GM12878 (cell line): ENCODE results near the gene SPA17. TPM values are rescaled to one million over a fixed set of nuclear protein-coding genes. Genes with fewer than 3 reads are reported as not detected.

Experiments
- ATAC-seq: fragments of 200-7000 bp; cut with Tn5 transposase; 3 replicates; pipeline ENCODE4 v1.9.1; 2020; ENCODE audit warnings: mild to moderate bottlenecking, moderate library complexity
- BruUV-seq: library from RNA; stranded (reverse); fragments of 400-500 nt; replicated peaks from 2 replicates; lab custom pipeline; 2021; lab: Mats Ljungman, UMichigan
- CTCF ChIA-PET: fragments of 300-600 bp; sonication (Branson Sonifier 250); formaldehyde crosslinking; extraction: SDS; loops from one replicate; lab custom pipeline; 2021; ENCODE audit warnings: inconsistent platforms; lab: Yijun Ruan, JAX
- POLR2A ChIA-PET: fragments of 350-600 bp; formaldehyde crosslinking; extraction: SDS; loops from one replicate; lab custom pipeline; 2021; ENCODE audit warnings: inconsistent platforms; lab: Charles Lee
- RAD21 ChIA-PET: fragments of 300-600 bp; sonication (Branson Sonifier 250); formaldehyde crosslinking; loops from one replicate; lab custom pipeline; 2023; ENCODE audit warnings: antibody characterized with exemption; ENCODE audit not compliant: unreplicated experiment; lab: Charles Lee
- SMC1A ChIA-PET: fragments of 300-600 bp; sonication (Branson Sonifier 250); formaldehyde crosslinking; loops from one replicate; lab custom pipeline; 2023; ENCODE audit not compliant: unreplicated experiment, uncharacterized antibody; lab: Charles Lee
- DNase-seq: peaks from one replicate; pipeline ENCODE4 v3.0.0-alpha.2; 2011; ENCODE audit warnings: low read depth, low spot score
- FAIRE-seq: peaks from 3 replicates; lab custom pipeline; 2011; peaks lifted over from hg19 to GRCh38; lab: Jason Lieb, UNC
- H2AFZ ChIP-seq: 2 replicates; pipeline ENCODE4 v1.6.0; 2011; ENCODE audit warnings: low read depth, low read length, control low read depth; ENCODE audit not compliant: control insufficient read depth
- H3K27ac ChIP-seq: 2 replicates; pipeline ENCODE4 v1.5.1; 2011; ENCODE audit warnings: control low read depth; ENCODE audit not compliant: control insufficient read depth, insufficient read depth
- H3K27me3 ChIP-seq, 2 experiments: replicated peaks in 1 of 2; 2 replicates each; pipeline versions ENCODE4 v1.6.0 to v1.6.1; 2011; ENCODE audit warnings: low read length in 1 of 2; ENCODE audit not compliant: control insufficient read depth in 2 of 2, insufficient read depth in 2 of 2
- H3K36me3 ChIP-seq, 2 experiments: 2 replicates each; pipeline ENCODE4 v1.5.1; 2011; ENCODE audit warnings: low read length in 1 of 2; ENCODE audit not compliant: control insufficient read depth in 2 of 2, insufficient read depth in 2 of 2
- H3K4me1 ChIP-seq: 2 replicates; pipeline ENCODE4 v1.6.1; 2011; ENCODE audit warnings: mild to moderate bottlenecking, low read length, moderate library complexity, mixed read lengths; ENCODE audit not compliant: control insufficient read depth, insufficient read depth
- H3K4me2 ChIP-seq: 2 replicates; pipeline ENCODE4 v1.6.0; 2011; ENCODE audit warnings: control low read depth; ENCODE audit not compliant: control insufficient read depth, insufficient read depth
- H3K4me3 ChIP-seq: fragments of 200-600 bp; sonication (generic); 2 replicates; pipeline ENCODE4 v1.5.1; 2016
- H3K79me2 ChIP-seq: 2 replicates; pipeline ENCODE4 v1.6.0; 2011; ENCODE audit warnings: low read length; ENCODE audit not compliant: control insufficient read depth, insufficient read depth
- H3K9ac ChIP-seq: 2 replicates; pipeline ENCODE4 v1.8.0; 2011; ENCODE audit warnings: low read length, control low read depth, mixed read lengths; ENCODE audit not compliant: control insufficient read depth, insufficient read depth
- H3K9me3 ChIP-seq: replicated peaks from 3 replicates; pipeline ENCODE4 v1.5.1; 2011; ENCODE audit warnings: mild to moderate bottlenecking, low read length; ENCODE audit not compliant: control insufficient read depth, insufficient read depth
- H4K20me1 ChIP-seq: 2 replicates; pipeline ENCODE4 v1.6.0; 2011; ENCODE audit not compliant: control insufficient read depth, insufficient read depth
- CBX3 ChIP-seq: fragments of 200-600 bp; sonication (generic); IDR thresholded peaks from 2 replicates; pipeline ENCODE4 v1.6.1; 2016; ENCODE audit warnings: low read depth, borderline replicate concordance
- DPF2 ChIP-seq: fragments of 450-650 bp; IDR thresholded peaks from 2 replicates; pipeline ENCODE4 v1.6.1; 2017; ENCODE audit warnings: mild to moderate bottlenecking
- EED ChIP-seq: sonication (generic); IDR thresholded peaks from 2 replicates; pipeline ENCODE4 v1.6.1; 2016; ENCODE audit warnings: antibody characterized with exemption, low read depth
- HDAC2 ChIP-seq: fragments of 200-600 bp; sonication (generic); IDR thresholded peaks from 2 replicates; pipeline ENCODE4 v1.6.1; 2017
- IRF4 ChIP-seq: IDR thresholded peaks from 2 replicates; pipeline ENCODE4 v1.6.1; 2011; ENCODE audit warnings: low read depth, low read length
- NR2C2 ChIP-seq: IDR thresholded peaks from 2 replicates; pipeline ENCODE4 v1.6.1; 2011; ENCODE audit warnings: borderline replicate concordance, low read depth; ENCODE audit not compliant: control insufficient read depth, insufficient read length
- NR2F1 ChIP-seq: fragments of 450-650 bp; conservative IDR thresholded peaks from 2 replicates; pipeline ENCODE4 v1.6.1; 2017; ENCODE audit warnings: mild to moderate bottlenecking
- NRF1 ChIP-seq: conservative IDR thresholded peaks from 2 replicates; pipeline ENCODE4 v1.6.1; 2011; ENCODE audit warnings: mild to moderate bottlenecking, low read depth, low read length, improper control_type of control experiment
- RB1 ChIP-seq: fragments of 450-650 bp; formaldehyde crosslinking; IDR thresholded peaks from 2 replicates; pipeline ENCODE4 v1.6.1; 2017; ENCODE audit warnings: mild to moderate bottlenecking, borderline replicate concordance
- TARDBP ChIP-seq: IDR thresholded peaks from 2 replicates; pipeline ENCODE4 v1.6.1; 2016; ENCODE audit warnings: borderline replicate concordance
- WGBS: methylation state at CpG from one replicate; pipeline ENCODE4 v1.1.6; 2016; ENCODE audit warnings: low lambda C conversion rate; ENCODE audit not compliant: insufficient replicate concordance, insufficient coverage; ENCODE audit errors: missing lambda C conversion rate; 5-methylcytosine and 5-hydroxymethylcytosine counted together
- in situ Hi-C: fragments of 300-500 bp; cut with MboI; formaldehyde crosslinking; loops from 9 replicates; pipeline ENCODE4 v1.14.3; 2018; ENCODE audit warnings: mixed read lengths
- intact Hi-C: fragments of 100-400 bp; cut with micrococcal nuclease; formaldehyde crosslinking; loops from one replicate; pipeline ENCODE4 v1.14.2; 2022; ENCODE audit not compliant: unreplicated experiment
- polyA plus RNA-seq, 11 experiments: library from polyadenylated mRNA; depleted of rRNA in 4 of 11; unstranded in 6 of 11; stranded (reverse) in 5 of 11; fragments of >200 nt; fragmentation: Nextera tagmentation in 4 of 11; fragmentation: Illumina TruSeq in 1 of 11; extraction: Ambion mirVana in 4 of 11; extraction: Trizol in 1 of 11; gene quantifications; 1 replicate in 1 of 11; 2 replicates in 10 of 11; pipeline versions ENCODE4 v1.2.1 to v1.2.3, GENCODE V29; 2011 to 2016; ENCODE audit warnings: inconsistent platforms in 2 of 11, missing spikeins in 2 of 11, low read depth in 1 of 11
- total RNA-seq, 4 experiments: library from RNA; depleted of rRNA in 3 of 4; stranded (reverse); fragments of >200 nt in 3 of 4; fragmentation: Illumina TruSeq in 1 of 4; extraction: Trizol in 1 of 4; gene quantifications; 2 replicates each; pipeline versions ENCODE4 v1.2.1 to v1.2.3, GENCODE V29; 2013 to 2021
- TF ChIP-seq, protein P1 (sequence below): fragments of 450-650 bp; IDR thresholded peaks from 2 replicates; pipeline ENCODE4 v1.6.1; 2017; ENCODE audit warnings: mild to moderate bottlenecking, moderate library complexity
- TF ChIP-seq, protein P2 (sequence below): fragments of 450-650 bp; IDR thresholded peaks from 2 replicates; pipeline ENCODE4 v1.6.1; 2018; ENCODE audit warnings: mild to moderate bottlenecking, low read depth, moderate library complexity; ENCODE audit not compliant: partially characterized antibody
- TF ChIP-seq, protein P3 (sequence below): fragments of 450-650 bp; IDR thresholded peaks from 2 replicates; pipeline ENCODE4 v1.6.1; 2017; ENCODE audit warnings: mild to moderate bottlenecking, moderate library complexity

The SPA17 gene
- total and polyA plus RNA-seq, 10 of the 15 experiments (the other 5 are each of a cell fraction or from before 2014, with no cell fraction given): 2.9 to 13.2 (median 8.5) TPM

DNA sequence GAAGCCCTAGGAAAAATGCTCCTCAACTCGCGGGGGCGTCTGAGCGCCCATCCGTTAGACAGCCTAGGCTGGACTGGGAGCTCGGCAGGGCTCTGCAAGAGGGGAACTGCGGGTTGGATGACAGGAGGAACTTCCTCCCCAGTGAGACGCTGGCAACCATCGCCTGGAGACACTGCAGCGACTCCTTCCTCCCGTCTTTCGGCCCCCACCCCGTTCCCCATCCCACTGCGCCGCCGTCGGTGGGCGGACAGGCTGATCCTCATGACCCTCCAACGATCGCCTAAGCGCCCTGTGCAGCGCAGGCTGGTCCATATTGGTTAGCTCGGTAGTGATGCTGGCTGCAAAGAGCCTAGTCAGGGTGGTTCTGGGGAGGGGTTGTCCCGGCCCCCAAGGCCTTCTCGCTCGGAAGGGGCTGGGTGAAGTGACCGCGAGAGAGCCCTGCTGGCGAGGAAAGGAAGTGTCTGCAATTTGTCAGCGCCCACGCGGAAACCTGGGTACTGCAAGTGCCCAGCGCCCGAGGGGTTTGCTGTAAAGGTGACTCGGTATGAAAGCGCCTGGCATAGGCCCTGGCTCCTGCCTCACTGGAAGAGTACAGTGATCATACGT lies 66.7 kb downstream of the SPA17 start:
- H2AFZ ChIP-seq: peak overlapping the region; percentile 67
- in situ Hi-C loops (no loop called here), intact Hi-C loops (no loop called here)
- no peak for FAIRE-seq
- no peaks in the 10 kb centered on the region for H3K36me3 ChIP-seq
- H3K9ac ChIP-seq: peak overlapping the region; percentile 29; the same call in 1 of the 2 replicates
- H3K4me1 ChIP-seq: peaks cover 10% of the 10 kb centered on the region
- H3K4me2 ChIP-seq: peak overlapping the region; percentile 99
- no peaks in the 10 kb centered on the region for H3K79me2 ChIP-seq
- H4K20me1 ChIP-seq: no peaks in the 10 kb centered on the region
- no peak for DNase-seq
- H3K27me3 ChIP-seq: peaks cover 2 to 3% of the 10 kb centered on the region in 2 experiments; a peak in 1 of 4 replicates
- peak overlapping the region; percentile 81 for H3K4me3 ChIP-seq
- CTCF ChIA-PET: interaction anchor here (0.5 to 12.2 kb wide), 7 partner anchors 9 to 883 kb away, joined by 3 to 202 read pairs (median 6); partner anchors contain the start of genes ESAM, SIAE and SPA17
- SMC1A ChIA-PET: interaction anchor here (0.8 to 4.9 kb wide), 5 partner anchors 15 to 96 kb away, joined by 3 to 32 read pairs (median 4); partner anchors contain the start of genes SIAE and SPA17
- H3K27ac ChIP-seq: no peak overlapping the region
- RAD21 ChIA-PET: interaction anchor here (1.6 to 2.9 kb wide), 2 partner anchors 23 to 70 kb away, joined by 4 to 23 read pairs; no protein-coding TSS in a partner anchor
- no TSS peak for BruUV-seq
- no peaks in the 10 kb centered on the region for H3K9me3 ChIP-seq
- 7% methylated on average over 37 of the region's 37 CpGs for WGBS
- POLR2A ChIA-PET: interaction anchor here (0.8 to 1.6 kb wide), 3 partner anchors 13 to 67 kb away, joined by 3 to 6 read pairs (median 5); partner anchors contain the start of genes SIAE and SPA17
- ATAC-seq: peak; percentile 69
- TF ChIP-seq CBX3: no peak
- 0 out of 2 replicates have a peak, but pooled peaks have one; percentile 24 for TF ChIP-seq DPF2
- TF ChIP-seq, protein P1, sequence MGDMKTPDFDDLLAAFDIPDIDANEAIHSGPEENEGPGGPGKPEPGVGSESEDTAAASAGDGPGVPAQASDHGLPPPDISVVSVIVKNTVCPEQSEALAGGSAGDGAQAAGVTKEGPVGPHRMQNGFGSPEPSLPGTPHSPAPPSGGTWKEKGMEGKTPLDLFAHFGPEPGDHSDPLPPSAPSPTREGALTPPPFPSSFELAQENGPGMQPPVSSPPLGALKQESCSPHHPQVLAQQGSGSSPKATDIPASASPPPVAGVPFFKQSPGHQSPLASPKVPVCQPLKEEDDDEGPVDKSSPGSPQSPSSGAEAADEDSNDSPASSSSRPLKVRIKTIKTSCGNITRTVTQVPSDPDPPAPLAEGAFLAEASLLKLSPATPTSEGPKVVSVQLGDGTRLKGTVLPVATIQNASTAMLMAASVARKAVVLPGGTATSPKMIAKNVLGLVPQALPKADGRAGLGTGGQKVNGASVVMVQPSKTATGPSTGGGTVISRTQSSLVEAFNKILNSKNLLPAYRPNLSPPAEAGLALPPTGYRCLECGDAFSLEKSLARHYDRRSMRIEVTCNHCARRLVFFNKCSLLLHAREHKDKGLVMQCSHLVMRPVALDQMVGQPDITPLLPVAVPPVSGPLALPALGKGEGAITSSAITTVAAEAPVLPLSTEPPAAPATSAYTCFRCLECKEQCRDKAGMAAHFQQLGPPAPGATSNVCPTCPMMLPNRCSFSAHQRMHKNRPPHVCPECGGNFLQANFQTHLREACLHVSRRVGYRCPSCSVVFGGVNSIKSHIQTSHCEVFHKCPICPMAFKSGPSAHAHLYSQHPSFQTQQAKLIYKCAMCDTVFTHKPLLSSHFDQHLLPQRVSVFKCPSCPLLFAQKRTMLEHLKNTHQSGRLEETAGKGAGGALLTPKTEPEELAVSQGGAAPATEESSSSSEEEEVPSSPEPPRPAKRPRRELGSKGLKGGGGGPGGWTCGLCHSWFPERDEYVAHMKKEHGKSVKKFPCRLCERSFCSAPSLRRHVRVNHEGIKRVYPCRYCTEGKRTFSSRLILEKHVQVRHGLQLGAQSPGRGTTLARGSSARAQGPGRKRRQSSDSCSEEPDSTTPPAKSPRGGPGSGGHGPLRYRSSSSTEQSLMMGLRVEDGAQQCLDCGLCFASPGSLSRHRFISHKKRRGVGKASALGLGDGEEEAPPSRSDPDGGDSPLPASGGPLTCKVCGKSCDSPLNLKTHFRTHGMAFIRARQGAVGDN: no peak
- TF ChIP-seq, protein P2, sequence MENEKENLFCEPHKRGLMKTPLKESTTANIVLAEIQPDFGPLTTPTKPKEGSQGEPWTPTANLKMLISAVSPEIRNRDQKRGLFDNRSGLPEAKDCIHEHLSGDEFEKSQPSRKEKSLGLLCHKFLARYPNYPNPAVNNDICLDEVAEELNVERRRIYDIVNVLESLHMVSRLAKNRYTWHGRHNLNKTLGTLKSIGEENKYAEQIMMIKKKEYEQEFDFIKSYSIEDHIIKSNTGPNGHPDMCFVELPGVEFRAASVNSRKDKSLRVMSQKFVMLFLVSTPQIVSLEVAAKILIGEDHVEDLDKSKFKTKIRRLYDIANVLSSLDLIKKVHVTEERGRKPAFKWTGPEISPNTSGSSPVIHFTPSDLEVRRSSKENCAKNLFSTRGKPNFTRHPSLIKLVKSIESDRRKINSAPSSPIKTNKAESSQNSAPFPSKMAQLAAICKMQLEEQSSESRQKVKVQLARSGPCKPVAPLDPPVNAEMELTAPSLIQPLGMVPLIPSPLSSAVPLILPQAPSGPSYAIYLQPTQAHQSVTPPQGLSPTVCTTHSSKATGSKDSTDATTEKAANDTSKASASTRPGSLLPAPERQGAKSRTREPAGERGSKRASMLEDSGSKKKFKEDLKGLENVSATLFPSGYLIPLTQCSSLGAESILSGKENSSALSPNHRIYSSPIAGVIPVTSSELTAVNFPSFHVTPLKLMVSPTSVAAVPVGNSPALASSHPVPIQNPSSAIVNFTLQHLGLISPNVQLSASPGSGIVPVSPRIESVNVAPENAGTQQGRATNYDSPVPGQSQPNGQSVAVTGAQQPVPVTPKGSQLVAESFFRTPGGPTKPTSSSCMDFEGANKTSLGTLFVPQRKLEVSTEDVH: no peak
- no peak for TF ChIP-seq HDAC2
- no peak for TF ChIP-seq TARDBP
- no peak for TF ChIP-seq NRF1
- TF ChIP-seq, protein P3, sequence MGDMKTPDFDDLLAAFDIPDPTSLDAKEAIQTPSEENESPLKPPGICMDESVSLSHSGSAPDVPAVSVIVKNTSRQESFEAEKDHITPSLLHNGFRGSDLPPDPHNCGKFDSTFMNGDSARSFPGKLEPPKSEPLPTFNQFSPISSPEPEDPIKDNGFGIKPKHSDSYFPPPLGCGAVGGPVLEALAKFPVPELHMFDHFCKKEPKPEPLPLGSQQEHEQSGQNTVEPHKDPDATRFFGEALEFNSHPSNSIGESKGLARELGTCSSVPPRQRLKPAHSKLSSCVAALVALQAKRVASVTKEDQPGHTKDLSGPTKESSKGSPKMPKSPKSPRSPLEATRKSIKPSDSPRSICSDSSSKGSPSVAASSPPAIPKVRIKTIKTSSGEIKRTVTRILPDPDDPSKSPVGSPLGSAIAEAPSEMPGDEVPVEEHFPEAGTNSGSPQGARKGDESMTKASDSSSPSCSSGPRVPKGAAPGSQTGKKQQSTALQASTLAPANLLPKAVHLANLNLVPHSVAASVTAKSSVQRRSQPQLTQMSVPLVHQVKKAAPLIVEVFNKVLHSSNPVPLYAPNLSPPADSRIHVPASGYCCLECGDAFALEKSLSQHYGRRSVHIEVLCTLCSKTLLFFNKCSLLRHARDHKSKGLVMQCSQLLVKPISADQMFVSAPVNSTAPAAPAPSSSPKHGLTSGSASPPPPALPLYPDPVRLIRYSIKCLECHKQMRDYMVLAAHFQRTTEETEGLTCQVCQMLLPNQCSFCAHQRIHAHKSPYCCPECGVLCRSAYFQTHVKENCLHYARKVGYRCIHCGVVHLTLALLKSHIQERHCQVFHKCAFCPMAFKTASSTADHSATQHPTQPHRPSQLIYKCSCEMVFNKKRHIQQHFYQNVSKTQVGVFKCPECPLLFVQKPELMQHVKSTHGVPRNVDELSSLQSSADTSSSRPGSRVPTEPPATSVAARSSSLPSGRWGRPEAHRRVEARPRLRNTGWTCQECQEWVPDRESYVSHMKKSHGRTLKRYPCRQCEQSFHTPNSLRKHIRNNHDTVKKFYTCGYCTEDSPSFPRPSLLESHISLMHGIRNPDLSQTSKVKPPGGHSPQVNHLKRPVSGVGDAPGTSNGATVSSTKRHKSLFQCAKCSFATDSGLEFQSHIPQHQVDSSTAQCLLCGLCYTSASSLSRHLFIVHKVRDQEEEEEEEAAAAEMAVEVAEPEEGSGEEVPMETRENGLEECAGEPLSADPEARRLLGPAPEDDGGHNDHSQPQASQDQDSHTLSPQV: no peak
- no peak for TF ChIP-seq RB1
- no peak for TF ChIP-seq NR2F1
- no peak for TF ChIP-seq NR2C2
- TF ChIP-seq IRF4: no peak
- no peak for TF ChIP-seq EED
